22Rv1 (cell line): ENCODE measurements around the gene UQCR10.

Source experiments
- H3K27ac ChIP-seq: fragments of 450-650 bp; 2 replicates; pipeline ENCODE4 v1.5.1; 2017
- ZFX ChIP-seq: fragments of 450-650 bp; IDR thresholded peaks from 2 replicates; pipeline ENCODE4 v1.6.1; 2017; ENCODE audit warnings: antibody characterized with exemption, borderline replicate concordance
- TF ChIP-seq, protein P1 (sequence below): fragments of 450-650 bp; IDR thresholded peaks from 2 replicates; pipeline ENCODE4 v1.5.1; 2017; ENCODE audit warnings: mild to moderate bottlenecking

Gene UQCR10

GRCh38 chr22:29813563-29813962, 46.4 kb downstream of the UQCR10 start:
- TF ChIP-seq, protein P1, sequence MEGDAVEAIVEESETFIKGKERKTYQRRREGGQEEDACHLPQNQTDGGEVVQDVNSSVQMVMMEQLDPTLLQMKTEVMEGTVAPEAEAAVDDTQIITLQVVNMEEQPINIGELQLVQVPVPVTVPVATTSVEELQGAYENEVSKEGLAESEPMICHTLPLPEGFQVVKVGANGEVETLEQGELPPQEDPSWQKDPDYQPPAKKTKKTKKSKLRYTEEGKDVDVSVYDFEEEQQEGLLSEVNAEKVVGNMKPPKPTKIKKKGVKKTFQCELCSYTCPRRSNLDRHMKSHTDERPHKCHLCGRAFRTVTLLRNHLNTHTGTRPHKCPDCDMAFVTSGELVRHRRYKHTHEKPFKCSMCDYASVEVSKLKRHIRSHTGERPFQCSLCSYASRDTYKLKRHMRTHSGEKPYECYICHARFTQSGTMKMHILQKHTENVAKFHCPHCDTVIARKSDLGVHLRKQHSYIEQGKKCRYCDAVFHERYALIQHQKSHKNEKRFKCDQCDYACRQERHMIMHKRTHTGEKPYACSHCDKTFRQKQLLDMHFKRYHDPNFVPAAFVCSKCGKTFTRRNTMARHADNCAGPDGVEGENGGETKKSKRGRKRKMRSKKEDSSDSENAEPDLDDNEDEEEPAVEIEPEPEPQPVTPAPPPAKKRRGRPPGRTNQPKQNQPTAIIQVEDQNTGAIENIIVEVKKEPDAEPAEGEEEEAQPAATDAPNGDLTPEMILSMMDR, result peak; percentile 54
- TF ChIP-seq ZFX, result no peak
- H3K27ac ChIP-seq, result peak overlapping the region; percentile 81

GRCh38 chr22:29814003-29814402, 46.8 kb downstream of the UQCR10 start:
- no peak for TF ChIP-seq ZFX
- TF ChIP-seq, protein P1, result peak; percentile 23; the same call in 1 of the 2 replicates
- H3K27ac ChIP-seq, result peak overlapping the region; percentile 81

DNA sequence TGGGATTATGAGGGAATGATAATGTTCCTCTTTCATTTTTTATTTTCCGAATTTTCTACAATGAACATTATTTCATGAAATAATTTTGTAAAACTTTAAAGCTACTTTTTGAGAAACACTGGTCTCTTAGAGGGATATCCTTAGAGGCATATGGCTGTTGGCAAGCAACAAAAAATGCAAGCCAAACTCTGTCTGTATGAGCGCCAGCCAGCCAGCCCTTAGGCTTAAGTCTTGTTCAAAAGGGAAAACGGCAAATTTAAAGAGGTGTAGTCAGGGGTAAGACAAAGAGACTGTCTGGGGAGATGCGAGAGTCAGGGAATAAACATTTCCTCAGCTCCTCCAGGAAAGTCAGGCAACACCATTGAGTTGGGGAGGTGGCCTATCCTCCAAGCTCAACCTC, 48.4 kb downstream of the UQCR10 start:
- TF ChIP-seq ZFX, result no peak
- TF ChIP-seq, protein P1, result no peak
- peak overlapping the region; percentile 38 for H3K27ac ChIP-seq

DNA sequence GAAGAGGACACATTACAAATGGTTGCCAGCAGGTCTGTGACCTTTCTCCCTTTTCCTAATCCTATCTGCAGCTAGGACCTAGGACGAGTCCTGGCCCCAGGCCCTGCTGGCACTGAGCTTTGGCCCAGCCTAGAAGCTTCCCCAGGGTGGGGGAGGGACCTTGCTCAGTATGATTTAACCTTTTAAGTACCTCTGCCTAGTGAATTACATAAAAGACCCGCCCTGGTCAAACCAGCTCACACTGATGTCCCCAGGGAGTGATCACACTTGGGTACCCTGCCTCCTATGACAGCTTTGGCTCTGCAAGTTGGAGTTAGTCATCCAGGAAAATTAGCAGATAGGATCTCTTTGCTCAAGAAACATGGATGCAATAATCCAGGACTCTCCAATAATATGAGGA, 49.0 kb downstream of the UQCR10 start:
- TF ChIP-seq, protein P1, result no peak
- no peak for TF ChIP-seq ZFX
- peak overlapping the region; percentile 38 for H3K27ac ChIP-seq

DNA sequence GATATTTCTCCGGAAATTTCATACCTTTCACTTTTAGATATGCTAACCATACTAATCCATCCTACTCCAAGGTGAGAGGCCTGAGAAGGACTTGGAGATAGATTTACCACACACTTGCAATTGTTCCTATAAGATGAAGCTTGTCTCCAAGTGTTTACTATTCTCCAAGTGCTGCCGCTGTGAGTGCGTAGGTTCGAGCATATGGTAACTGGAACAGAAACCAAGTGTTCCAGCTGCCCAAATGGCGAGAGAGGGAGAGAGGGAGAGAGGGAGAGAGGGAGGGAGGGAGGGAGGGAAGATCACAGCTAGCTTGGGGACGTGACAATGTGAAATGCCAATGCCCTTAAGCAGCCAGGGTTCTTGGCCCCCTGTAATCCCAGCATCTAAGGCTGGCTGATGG, 49.4 kb downstream of the UQCR10 start:
- peak overlapping the region; percentile 38; the same call in 1 of the 2 replicates for H3K27ac ChIP-seq
- TF ChIP-seq, protein P1, result no peak
- no peak for TF ChIP-seq ZFX

DNA sequence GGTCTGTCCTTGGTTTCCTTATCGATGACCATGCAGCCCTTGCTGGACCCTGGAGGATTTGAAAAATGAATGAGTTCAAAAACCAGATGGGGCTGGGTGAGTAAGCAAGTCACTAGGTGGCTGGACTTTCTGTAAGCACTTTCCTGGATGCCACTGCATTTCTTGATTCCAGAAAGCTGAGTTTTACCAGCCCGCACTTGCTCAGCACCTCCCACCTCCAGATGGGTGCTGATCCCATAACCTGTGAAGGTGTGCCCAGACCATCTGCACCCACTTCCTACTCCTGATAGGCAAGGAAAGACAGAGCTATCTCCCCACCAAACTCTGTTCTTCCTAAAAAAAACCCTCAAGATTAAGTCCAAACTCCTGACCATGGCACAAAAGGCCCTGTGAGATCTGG, 49.8 kb downstream of the UQCR10 start:
- H3K27ac ChIP-seq, result no peak overlapping the region

DNA sequence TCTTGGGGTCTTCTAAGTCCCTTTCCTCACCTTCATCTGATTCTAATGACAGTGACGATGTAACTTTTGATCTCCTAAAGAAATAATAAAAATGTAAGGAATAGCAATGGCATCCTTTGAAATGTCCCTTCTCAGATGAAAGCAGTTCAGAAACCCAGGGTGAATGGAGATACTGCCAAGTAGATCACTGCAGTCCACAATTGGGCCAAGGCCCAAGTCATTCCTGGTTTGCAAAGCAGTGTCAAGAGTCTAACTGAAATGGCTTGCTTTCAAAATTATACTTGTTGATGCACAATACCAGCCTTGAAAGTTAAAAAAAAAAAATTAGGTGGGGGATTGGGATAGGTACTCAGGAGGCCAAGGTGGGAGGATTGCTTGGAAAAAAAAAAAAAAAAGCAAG, 50.6 kb downstream of the UQCR10 start:
- no peak overlapping the region for H3K27ac ChIP-seq
- TF ChIP-seq, protein P1, result no peak
- no peak for TF ChIP-seq ZFX

More for the DNA sequence above, 49.8 kb downstream of the UQCR10 start:
- TF ChIP-seq, protein P1, result no peak
- TF ChIP-seq ZFX, result no peak
